IPS-15b (cell line): Measurements from ENCODE around the gene SENP2.

Source experiments
- H3K27me3 ChIP-seq: one replicate; pipeline ENCODE4 v1.6.1; 2013; ENCODE audit warnings: low read length; ENCODE audit not compliant: control insufficient read depth, insufficient read depth
- H3K36me3 ChIP-seq: one replicate; pipeline ENCODE4 v1.6.1; 2013; ENCODE audit warnings: low read length; ENCODE audit not compliant: control insufficient read depth, insufficient read depth
- H3K4me1 ChIP-seq: one replicate; pipeline ENCODE4 v1.6.1; 2013; ENCODE audit warnings: mild to moderate bottlenecking, low read length; ENCODE audit not compliant: control insufficient read depth, insufficient read depth
- H3K4me3 ChIP-seq: one replicate; pipeline ENCODE4 v1.5.1; 2013; ENCODE audit warnings: low read depth, low read length
- H3K9ac ChIP-seq: one replicate; pipeline ENCODE4 v1.6.1; 2013; ENCODE audit warnings: low read depth, mild to moderate bottlenecking, low read length
- H3K9me3 ChIP-seq: one replicate; pipeline ENCODE4 v1.6.1; 2013; ENCODE audit warnings: mild to moderate bottlenecking, low read length; ENCODE audit not compliant: control insufficient read depth, insufficient read depth

Gene SENP2

DNA sequence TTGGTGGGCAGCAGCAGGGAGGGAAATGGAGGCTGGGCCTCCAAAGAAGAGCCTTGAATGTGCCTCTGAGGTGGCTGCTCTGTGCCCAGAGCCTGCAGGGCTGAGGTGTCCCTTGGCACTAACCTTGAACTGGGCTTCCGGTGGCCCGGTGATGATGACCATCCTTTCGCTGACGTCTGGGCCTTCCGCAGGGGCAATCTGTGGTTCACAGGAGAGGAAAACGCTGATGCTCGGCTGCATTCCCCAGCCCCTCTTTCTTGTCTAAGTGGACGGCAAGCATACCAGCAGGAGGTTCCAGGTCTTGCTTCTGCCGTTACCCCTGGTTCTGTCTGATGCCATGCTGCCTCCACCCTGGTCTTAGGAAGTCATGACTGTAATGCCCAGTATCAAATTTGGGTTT lies 65.9 kb downstream of the SENP2 start:
- H3K9me3 ChIP-seq, result no peaks in the 10 kb centered on the region
- peaks cover 49% of the 10 kb centered on the region for H3K36me3 ChIP-seq
- no peak overlapping the region for H3K9ac ChIP-seq
- no peaks in the 10 kb centered on the region for H3K27me3 ChIP-seq
- no peak overlapping the region for H3K4me3 ChIP-seq
- peaks cover 4% of the 10 kb centered on the region for H3K4me1 ChIP-seq

DNA sequence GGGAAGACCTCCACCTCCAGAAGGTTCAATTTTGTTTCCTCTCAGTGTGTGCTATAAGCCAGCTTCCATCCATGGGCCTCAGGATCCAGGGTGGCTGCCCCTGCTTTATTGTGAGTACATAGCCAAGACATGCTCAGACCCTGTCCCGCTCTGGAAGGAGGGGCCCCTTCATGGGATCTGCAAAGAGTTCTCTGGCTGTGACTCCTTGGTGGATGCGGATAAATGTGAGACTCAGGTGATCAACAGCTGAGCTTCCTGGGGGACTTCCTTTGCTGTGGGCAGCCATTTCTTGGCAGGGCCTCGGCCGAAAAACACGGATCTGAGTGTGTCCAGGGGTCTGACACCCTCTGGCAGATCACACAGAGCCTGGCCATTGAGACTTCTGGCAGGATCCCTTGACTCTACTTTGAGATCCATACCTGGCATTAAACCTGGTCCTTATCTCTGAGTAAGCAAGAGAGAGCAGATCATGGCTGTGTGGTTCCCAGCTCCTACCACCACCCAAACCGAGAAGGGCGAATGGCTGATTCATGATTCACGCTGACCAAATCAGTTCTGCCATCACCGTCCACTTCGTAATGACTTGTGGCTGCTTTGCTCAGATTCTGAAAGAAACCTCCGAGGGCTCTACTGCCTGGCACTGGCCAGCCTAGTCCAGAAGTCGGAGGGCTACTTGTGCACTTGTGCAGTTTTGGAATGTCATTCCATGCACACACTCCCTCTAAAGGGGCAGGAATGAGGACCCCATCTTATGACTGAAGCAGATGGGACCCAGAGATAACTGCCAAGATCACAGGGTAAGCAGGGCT lies 68.1 kb downstream of the SENP2 start:
- H3K4me3 ChIP-seq, result no peak overlapping the region
- H3K9ac ChIP-seq, result no peak overlapping the region
- H3K27me3 ChIP-seq, result no peaks in the 10 kb centered on the region
- H3K36me3 ChIP-seq, result peaks cover 47% of the 10 kb centered on the region
- no peaks in the 10 kb centered on the region for H3K9me3 ChIP-seq
- H3K4me1 ChIP-seq, result no peaks in the 10 kb centered on the region

DNA sequence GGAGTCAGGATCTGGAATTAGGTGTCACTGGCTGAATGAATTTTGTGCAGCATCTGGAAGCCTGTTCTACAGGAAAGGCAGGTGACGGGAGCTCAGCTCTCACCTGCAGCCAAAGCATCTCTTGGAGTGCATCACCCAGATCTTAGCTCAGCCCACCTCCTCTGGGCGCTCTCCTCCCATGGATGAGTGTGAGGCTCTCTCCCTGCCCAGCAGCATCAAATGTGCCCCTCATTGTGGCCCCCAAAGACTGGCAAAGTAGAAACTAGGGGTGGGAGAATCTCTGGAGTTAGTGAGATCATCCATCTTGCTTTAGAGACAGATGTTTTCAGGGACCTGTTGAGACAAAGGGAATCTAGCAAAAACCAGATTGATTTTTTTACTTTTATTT lies 68.7 kb downstream of the SENP2 start:
- Histone ChIP-seq H3K36me3 (peaks cover 43% of the 10 kb centered on the region), H3K4me1 (no peaks in the 10 kb centered on the region), H3K4me3 (no peak overlapping the region), H3K27me3 (no peaks in the 10 kb centered on the region), H3K9ac (no peak overlapping the region), H3K9me3 (no peaks in the 10 kb centered on the region)

DNA sequence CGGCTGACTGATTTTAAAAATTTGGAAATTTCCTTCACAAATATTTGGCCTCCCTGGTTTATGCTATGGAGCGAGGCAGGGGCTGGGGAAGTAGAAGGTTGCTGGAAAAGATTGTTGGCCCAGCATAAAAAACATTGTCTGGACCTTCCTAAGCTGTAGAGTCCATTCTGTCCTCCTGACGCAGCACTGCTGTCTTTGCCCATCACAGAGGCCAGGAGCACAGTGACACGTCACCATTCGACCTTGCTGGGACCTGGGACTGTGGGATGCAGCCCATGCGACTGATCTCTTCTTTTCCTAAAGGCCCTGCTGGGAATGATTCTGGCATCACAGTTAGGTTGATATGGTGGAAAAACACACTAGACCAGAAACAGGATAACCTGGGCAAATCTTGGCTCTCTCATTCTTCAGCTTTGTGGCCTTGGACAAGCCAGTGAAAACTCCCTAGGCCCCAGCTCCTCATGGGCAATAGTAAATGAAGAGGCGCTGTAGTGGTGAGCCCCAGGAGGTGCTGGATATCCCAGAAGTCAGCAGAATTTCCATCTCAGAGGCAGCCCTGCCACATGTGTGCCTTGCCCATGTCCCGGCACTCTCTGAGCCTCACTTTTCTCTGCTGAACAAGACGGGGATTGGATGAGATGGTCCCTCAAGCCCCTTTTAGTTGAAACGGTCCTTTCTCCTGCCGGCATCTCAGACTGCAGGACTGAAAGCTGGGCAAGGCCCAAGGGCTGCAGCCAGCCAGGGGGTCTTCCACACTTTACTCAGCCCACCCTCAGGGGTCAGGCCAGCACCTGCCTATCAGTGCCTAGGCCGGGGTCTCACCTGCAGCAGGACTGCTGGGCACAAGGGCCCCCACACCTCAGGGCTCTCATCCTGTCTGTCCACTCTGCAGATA lies 69.6 kb downstream of the SENP2 start:
- peaks cover 2% of the 10 kb centered on the region for H3K4me1 ChIP-seq
- H3K27me3 ChIP-seq, result no peaks in the 10 kb centered on the region
- peaks cover 43% of the 10 kb centered on the region for H3K36me3 ChIP-seq
- H3K9ac ChIP-seq, result no peak overlapping the region
- H3K9me3 ChIP-seq, result no peaks in the 10 kb centered on the region
- H3K4me3 ChIP-seq, result no peak overlapping the region

DNA sequence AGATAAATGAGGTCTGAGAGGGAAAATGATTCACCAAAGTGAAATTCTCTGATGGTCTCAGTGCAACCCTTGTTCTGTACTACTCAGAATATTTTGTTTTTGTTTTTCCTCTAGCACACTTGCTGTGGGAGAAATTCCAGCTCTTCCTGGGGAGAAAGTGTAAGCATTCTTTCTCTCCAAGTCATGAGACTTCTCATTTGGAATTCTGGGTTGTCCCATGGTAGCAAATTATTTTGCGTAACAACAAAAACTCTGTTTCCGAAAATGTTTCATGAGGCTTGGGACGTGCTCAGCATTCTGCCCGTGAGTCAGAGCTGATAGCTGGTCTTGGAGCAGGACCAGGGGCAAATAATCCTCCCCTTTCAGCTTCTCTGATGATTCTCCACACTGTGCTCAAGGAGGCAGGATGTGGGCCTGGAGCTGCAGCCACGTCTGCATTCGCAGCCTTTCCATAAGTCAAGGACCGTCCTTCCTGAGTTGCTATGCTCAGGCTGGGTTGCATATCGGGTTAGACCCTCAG lies 70.3 kb downstream of the SENP2 start:
- no peaks in the 10 kb centered on the region for H3K9me3 ChIP-seq
- peaks cover 2% of the 10 kb centered on the region for H3K4me1 ChIP-seq
- no peak overlapping the region for H3K4me3 ChIP-seq
- no peak overlapping the region for H3K9ac ChIP-seq
- H3K36me3 ChIP-seq, result peaks cover 43% of the 10 kb centered on the region
- no peaks in the 10 kb centered on the region for H3K27me3 ChIP-seq

DNA sequence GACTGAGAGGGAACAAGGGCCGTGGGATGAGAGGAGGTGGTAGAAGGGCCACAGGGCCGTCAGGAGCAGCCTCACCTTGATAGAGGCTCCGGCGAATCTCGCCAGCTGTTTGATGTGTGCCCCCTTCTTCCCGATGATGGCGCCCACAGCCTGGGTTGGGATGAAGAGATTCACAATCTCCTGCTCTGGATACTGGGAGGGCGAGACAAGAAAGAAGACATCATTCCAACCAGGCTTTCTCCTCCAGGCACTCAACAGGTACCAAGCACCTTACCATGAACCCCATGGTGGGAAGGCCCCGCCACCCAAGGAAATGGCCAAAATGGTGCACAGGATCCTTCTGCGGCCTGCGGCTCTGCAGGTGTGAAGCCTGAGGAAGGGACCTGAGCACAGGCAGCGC lies 71.1 kb downstream of the SENP2 start:
- no peak overlapping the region for H3K9ac ChIP-seq

GRCh38 chr3:185657691-185658503 lies 71.8 kb downstream of the SENP2 start:
- H3K36me3 ChIP-seq, result peaks cover 38% of the 10 kb centered on the region

More for the DNA sequence above, 71.1 kb downstream of the SENP2 start:
- Histone ChIP-seq H3K36me3 (peaks cover 38% of the 10 kb centered on the region), H3K4me3 (no peak overlapping the region), H3K27me3 (no peaks in the 10 kb centered on the region), H3K9me3 (no peaks in the 10 kb centered on the region), H3K4me1 (peaks cover 2% of the 10 kb centered on the region)

DNA sequence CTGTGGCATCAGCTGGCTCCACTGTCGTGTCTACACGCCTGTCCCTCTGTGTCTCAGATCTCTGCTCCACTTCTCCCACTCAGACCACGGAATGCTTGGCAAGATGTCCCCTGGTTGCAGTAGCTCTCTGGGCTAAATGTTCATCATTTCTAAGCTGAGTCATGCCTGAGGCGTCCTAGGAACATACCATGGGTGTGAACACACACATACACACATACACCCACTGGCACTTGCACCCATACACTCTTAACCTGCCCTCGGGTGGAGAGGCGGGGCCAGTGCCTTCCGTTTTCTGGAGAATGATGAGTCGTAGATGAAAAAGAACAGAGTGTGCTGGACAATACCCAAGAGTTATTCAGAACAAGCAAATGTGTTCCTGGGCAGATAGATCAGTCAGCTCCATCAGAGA lies 72.4 kb downstream of the SENP2 start:
- no peak overlapping the region for H3K9ac ChIP-seq
- peaks cover 2% of the 10 kb centered on the region for H3K4me1 ChIP-seq

More at GRCh38 chr3:185657691-185658503, 71.8 kb downstream of the SENP2 start:
- Histone ChIP-seq H3K4me3 (no peak overlapping the region), H3K4me1 (peaks cover 2% of the 10 kb centered on the region), H3K9ac (no peak overlapping the region), H3K27me3 (no peaks in the 10 kb centered on the region), H3K9me3 (no peaks in the 10 kb centered on the region)

DNA sequence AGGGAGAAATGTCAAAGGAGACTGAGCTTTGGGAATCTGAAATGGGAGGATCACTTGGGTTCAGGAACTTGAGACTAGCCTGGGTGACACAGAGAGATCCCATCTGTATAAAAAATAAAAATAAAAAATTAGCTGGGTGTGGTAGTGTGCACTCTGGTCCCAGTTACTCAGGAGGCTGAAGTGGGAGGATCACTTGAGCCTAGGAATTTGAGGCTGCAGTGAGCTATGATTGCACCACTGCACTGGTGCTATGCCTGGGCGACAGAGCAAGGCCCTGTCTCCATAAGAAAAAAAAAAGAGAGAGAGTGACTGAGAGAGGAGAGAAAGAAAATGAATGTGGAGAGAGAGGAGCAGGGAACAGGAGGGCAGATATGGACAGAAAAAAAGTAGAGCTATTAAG lies 72.8 kb downstream of the SENP2 start:
- H3K36me3 ChIP-seq, result peaks cover 33% of the 10 kb centered on the region
- no peaks in the 10 kb centered on the region for H3K27me3 ChIP-seq
- H3K4me1 ChIP-seq, result peaks cover 2% of the 10 kb centered on the region
- H3K9me3 ChIP-seq, result no peaks in the 10 kb centered on the region
- no peak overlapping the region for H3K4me3 ChIP-seq
- no peak overlapping the region for H3K9ac ChIP-seq

More for the DNA sequence above, 72.4 kb downstream of the SENP2 start:
- H3K27me3 ChIP-seq, result no peaks in the 10 kb centered on the region
- H3K9me3 ChIP-seq, result no peaks in the 10 kb centered on the region
- H3K4me3 ChIP-seq, result no peak overlapping the region
- peaks cover 38% of the 10 kb centered on the region for H3K36me3 ChIP-seq

- no peak overlapping the region for H3K4me3 ChIP-seq
- peaks cover 21% of the 10 kb centered on the region for H3K36me3 ChIP-seq
- peaks cover 2% of the 10 kb centered on the region for H3K4me1 ChIP-seq
- H3K9me3 ChIP-seq, result no peaks in the 10 kb centered on the region
- H3K27me3 ChIP-seq, result no peaks in the 10 kb centered on the region
- H3K9ac ChIP-seq, result no peak overlapping the region
These were observed 74.1 kb downstream of the SENP2 start for GRCh38 chr3:185659942-185660921.
